ENCODE measurements around the gene MTA2. TPM values are rescaled to one million over a fixed set of nuclear protein-coding genes. Genes with fewer than 3 reads are reported as not detected.

MTA2 gene
- total RNA-seq, 1 experiment from 2014 or later, result 97.2 TPM

GRCh38 chr11:62545437-62546243 is 56.0 kb downstream of the MTA2 start:
- H3K4me3 Mint-ChIP-seq (ENCODE audit: low read depth, unreplicated experiment), result peak overlapping the region; percentile 100
- DNase-seq, result peak; percentile 96
- intact Hi-C loops (cut with micrococcal nuclease; ENCODE audit: unreplicated experiment), result loop anchor here (2.0 kb wide), 2 partner anchors 15 to 49 kb away; no protein-coding TSS in a partner anchor
- H3K9me3 Mint-ChIP-seq (ENCODE audit: low read depth, unreplicated experiment), result no peaks in the 10 kb centered on the region
- H3K27me3 Mint-ChIP-seq (ENCODE audit: unreplicated experiment), result no peaks in the 10 kb centered on the region
- CTCF ChIA-PET, result interaction anchor here (0.9 to 6.8 kb wide), 7 partner anchors 12 to 121 kb away, joined by 3 to 86 read pairs (median 4); partner anchors contain the start of gene MTA2
- peak overlapping the region; percentile 97 for H3K27ac Mint-ChIP-seq (ENCODE audit: unreplicated experiment)
- TF ChIP-seq CTCF (IDR thresholded peaks at IDR 0.05; ENCODE audit: unreplicated experiment), result no peak
- peaks cover 48% of the 10 kb centered on the region for H3K4me1 Mint-ChIP-seq (ENCODE audit: low read depth, unreplicated experiment)
- peaks cover 81% of the 10 kb centered on the region for H3K36me3 Mint-ChIP-seq (ENCODE audit: insufficient read depth, unreplicated experiment)
- no TSS peak for BruUV-seq (replicated peaks)

- H3K27ac Mint-ChIP-seq (ENCODE audit: unreplicated experiment), result peak overlapping the region; percentile 97
- peaks cover 81% of the 10 kb centered on the region for H3K36me3 Mint-ChIP-seq (ENCODE audit: insufficient read depth, unreplicated experiment)
- H3K9me3 Mint-ChIP-seq (ENCODE audit: low read depth, unreplicated experiment), result no peaks in the 10 kb centered on the region
- TF ChIP-seq CTCF (IDR thresholded peaks at IDR 0.05; ENCODE audit: unreplicated experiment), result no peak
- DNase-seq, result peak; percentile 62
- H3K27me3 Mint-ChIP-seq (ENCODE audit: unreplicated experiment), result no peaks in the 10 kb centered on the region
- peak overlapping the region; percentile 100 for H3K4me3 Mint-ChIP-seq (ENCODE audit: low read depth, unreplicated experiment)
- intact Hi-C loops (cut with micrococcal nuclease; ENCODE audit: unreplicated experiment), result loop anchor here (2.0 to 5.0 kb wide), 2 partner anchors 48 to 153 kb away; no protein-coding TSS in a partner anchor
- peaks cover 51% of the 10 kb centered on the region for H3K4me1 Mint-ChIP-seq (ENCODE audit: low read depth, unreplicated experiment)
- BruUV-seq (replicated peaks), result no TSS peak
- CTCF ChIA-PET, result interaction anchor here (0.9 to 6.8 kb wide), 9 partner anchors 9 to 150 kb away, joined by 3 to 86 read pairs (median 4); partner anchors contain the start of gene MTA2
Measured at GRCh38 chr11:62544581-62545436, 56.9 kb downstream of the MTA2 start.

- H3K27ac Mint-ChIP-seq (ENCODE audit: unreplicated experiment), result peak overlapping the region; percentile 97
- peak overlapping the region; percentile 100 for H3K4me3 Mint-ChIP-seq (ENCODE audit: low read depth, unreplicated experiment)
- peaks cover 51% of the 10 kb centered on the region for H3K4me1 Mint-ChIP-seq (ENCODE audit: low read depth, unreplicated experiment)
- CTCF ChIA-PET, result interaction anchor here (1.0 to 6.8 kb wide), 15 partner anchors 10 to 149 kb away, joined by 3 to 86 read pairs (median 7); partner anchors contain the start of gene EEF1G
- no peak for DNase-seq
- no peaks in the 10 kb centered on the region for H3K9me3 Mint-ChIP-seq (ENCODE audit: low read depth, unreplicated experiment)
- no peak for TF ChIP-seq CTCF (IDR thresholded peaks at IDR 0.05; ENCODE audit: unreplicated experiment)
- H3K36me3 Mint-ChIP-seq (ENCODE audit: insufficient read depth, unreplicated experiment), result peaks cover 82% of the 10 kb centered on the region
- intact Hi-C loops (cut with micrococcal nuclease; ENCODE audit: unreplicated experiment), result loop anchor here (2.0 to 5.0 kb wide), 3 partner anchors 47 to 152 kb away; no protein-coding TSS in a partner anchor
- no peaks in the 10 kb centered on the region for H3K27me3 Mint-ChIP-seq (ENCODE audit: unreplicated experiment)
- no TSS peak for BruUV-seq (replicated peaks)
Measured at GRCh38 chr11:62543680-62544444, 57.8 kb downstream of the MTA2 start.

Small RNA genes within 50 kb of the gene (microRNA-seq; reads per million reads assigned to microRNA genes)
- gene MIR6747, result 2.5 reads per million

Other genes starting within 250 kb of the MTA2 start
- not detected in 2 replicates for gene SCGB1A1, start 182.8 kb downstream of the MTA2 start, total RNA-seq (2022)
- 246 and 253 TPM in 2 replicates for gene AHNAK, start 55.1 kb downstream of the MTA2 start, total RNA-seq (2022)
- 970 and 1,189 TPM in 2 replicates for gene EEF1G, start 28.0 kb downstream of the MTA2 start, total RNA-seq (2022)
- 21.9 and 26.3 TPM in 2 replicates for gene TUT1, start 10.3 kb downstream of the MTA2 start, total RNA-seq (2022)
- gene EML3, start 10.9 kb upstream of the MTA2 start, total RNA-seq (2022), result 43.3 and 51.4 TPM in 2 replicates
- gene ROM1, start 11.4 kb upstream of the MTA2 start, total RNA-seq (2022), result 1.6 and 2.6 TPM in 2 replicates
- 31.5 and 32.7 TPM in 2 replicates for gene B3GAT3, start 20.1 kb upstream of the MTA2 start, total RNA-seq (2022)
- gene GANAB, start 44.7 kb upstream of the MTA2 start, total RNA-seq (2022), result 356 and 377 TPM in 2 replicates
- 21.4 and 26.0 TPM in 2 replicates for gene INTS5, start 51.4 kb upstream of the MTA2 start, total RNA-seq (2022)
- gene C11orf98, start 63.3 kb upstream of the MTA2 start, total RNA-seq (2022), result 61.7 and 67.4 TPM in 2 replicates
- gene CSKMT, start 63.4 kb upstream of the MTA2 start, total RNA-seq (2022), result 17.7 and 23.1 TPM in 2 replicates
- gene UQCC3, start 69.8 kb upstream of the MTA2 start, total RNA-seq (2022), result 10.4 and 11.4 TPM in 2 replicates
- gene LBHD1, start 70.4 kb upstream of the MTA2 start, total RNA-seq (2022), result 16.4 and 21.3 TPM in 2 replicates
- gene UBXN1, start 77.2 kb upstream of the MTA2 start, total RNA-seq (2022), result 91.9 and 98.7 TPM in 2 replicates
- 0.71 and 1.5 TPM in 2 replicates for gene LRRN4CL, start 87.7 kb upstream of the MTA2 start, total RNA-seq (2022)
- gene BSCL2, start 105.6 kb upstream of the MTA2 start, total RNA-seq (2022), result 71.5 and 88.0 TPM in 2 replicates
- not detected in 2 replicates for gene GNG3, start 105.8 kb upstream of the MTA2 start, total RNA-seq (2022)
- 52.6 and 52.7 TPM in 2 replicates for gene HNRNPUL2, start 125.6 kb upstream of the MTA2 start, total RNA-seq (2022)
- 35.5 and 36.7 TPM in 2 replicates for gene TTC9C, start 126.6 kb upstream of the MTA2 start, total RNA-seq (2022)
- 9.7 and 10.6 TPM in 2 replicates for gene ZBTB3, start 152.3 kb upstream of the MTA2 start, total RNA-seq (2022)
- 83.4 and 86.9 TPM in 2 replicates for gene POLR2G, start 159.7 kb upstream of the MTA2 start, total RNA-seq (2022)
- 26.0 and 28.9 TPM in 2 replicates for gene TAF6L, start 169.5 kb upstream of the MTA2 start, total RNA-seq (2022)
- gene TMEM179B, start 185.5 kb upstream of the MTA2 start, total RNA-seq (2022), result 65.6 and 72.3 TPM in 2 replicates
- 19.4 and 20.5 TPM in 2 replicates for gene TMEM223, start 190.1 kb upstream of the MTA2 start, total RNA-seq (2022)
- gene NXF1, start 203.6 kb upstream of the MTA2 start, total RNA-seq (2022), result 48.0 and 51.6 TPM in 2 replicates
- 38.3 and 39.2 TPM in 2 replicates for gene STX5, start 230.2 kb upstream of the MTA2 start, total RNA-seq (2022)
- not detected in 2 replicates for gene TEX54, start 231.0 kb upstream of the MTA2 start, total RNA-seq (2022)
- gene WDR74, start 237.7 kb upstream of the MTA2 start, total RNA-seq (2022), result 87.7 and 97.4 TPM in 2 replicates